GM19099 (cell line): ENCODE data around the gene EML6.

Experiments used
- POLR2A ChIP-seq: IDR thresholded peaks from 3 replicates; pipeline ENCODE4 v1.6.1; 2011; ENCODE audit warnings: low read depth; ENCODE audit not compliant: insufficient read length; ENCODE audit errors: extremely low read depth

The EML6 gene

GRCh38 chr2:54838585-54839035, 115.1 kb downstream of the EML6 start:
- no peak for TF ChIP-seq POLR2A

DNA sequence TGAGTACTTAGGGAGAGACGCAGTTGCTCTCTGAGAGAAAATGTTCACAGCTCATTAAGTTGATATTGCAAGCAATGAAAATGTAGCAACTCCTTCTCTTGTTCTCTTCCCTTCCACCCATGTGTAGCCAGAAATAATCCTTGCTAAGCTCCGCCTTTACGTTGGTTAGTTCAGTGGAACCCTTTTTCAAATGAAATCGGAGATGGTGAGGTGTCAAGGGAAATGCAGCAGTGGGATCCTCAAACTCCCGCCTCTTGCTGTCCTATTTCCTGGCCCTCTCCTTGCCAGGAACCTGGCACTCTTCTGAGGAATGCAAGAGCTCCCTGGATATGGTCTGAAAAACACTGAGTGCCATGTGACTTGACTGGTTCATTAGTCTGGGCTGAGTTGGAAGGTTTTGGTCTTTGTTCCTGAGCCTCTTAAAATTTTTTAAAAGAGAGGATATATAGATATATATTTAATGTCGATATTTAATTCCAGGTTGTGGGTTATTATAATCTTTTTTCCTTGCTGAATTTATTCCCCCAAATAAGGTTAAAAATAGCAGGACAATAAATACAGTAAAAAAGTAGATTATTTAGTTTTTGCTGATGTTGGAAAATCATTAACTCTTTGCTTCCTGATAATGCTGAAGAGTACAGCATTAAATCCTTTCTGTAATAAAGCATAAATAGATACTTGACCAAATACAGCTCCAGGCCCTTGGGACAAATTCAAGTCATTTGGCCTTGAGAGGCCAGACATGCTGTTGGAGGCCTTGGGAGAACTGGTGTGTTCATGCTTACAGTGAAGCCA, 116.2 kb downstream of the EML6 start:
- no peak for TF ChIP-seq POLR2A

DNA sequence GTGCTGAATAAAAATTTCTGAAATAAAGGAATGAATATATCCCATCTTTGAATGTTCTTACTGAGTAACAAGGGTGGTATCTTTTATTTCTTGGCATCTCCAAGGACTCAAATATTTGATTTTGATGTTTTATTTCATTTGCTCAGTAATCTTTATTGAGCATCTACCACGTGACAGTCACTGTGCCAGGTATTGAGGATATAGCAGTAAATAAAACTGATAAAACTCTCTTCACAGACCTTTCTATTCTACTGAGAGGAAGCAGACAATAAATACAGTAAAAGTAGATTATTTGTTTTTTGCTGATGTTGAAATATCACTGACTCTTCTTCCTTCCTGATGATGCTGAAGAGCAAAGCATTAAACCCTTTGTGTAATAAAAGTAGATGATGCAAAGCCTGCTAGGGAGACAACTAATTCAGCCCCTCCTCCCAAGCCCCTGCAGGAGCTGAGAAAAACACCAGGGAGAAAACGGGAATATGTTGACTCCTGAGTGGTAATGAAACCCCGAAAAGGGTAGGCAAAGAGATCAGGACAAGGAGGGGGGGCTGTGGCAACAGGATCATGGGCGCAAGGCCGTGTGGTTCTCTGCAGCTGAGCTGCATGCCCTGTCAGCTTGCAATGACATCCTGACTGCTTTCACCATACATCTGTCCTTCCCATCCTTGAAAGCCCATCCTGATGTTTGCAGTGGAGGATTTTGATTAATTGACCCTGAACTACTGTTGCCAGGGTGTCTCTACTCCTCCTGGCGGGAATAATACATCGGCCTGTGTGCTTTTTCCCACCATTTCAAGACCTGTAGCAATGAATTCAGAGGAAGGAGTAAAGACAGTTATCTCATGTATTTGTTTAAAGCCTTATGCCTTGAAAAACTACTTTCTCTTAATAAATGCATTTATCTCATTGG, 117.4 kb downstream of the EML6 start:
- TF ChIP-seq POLR2A = no peak

GRCh38 chr2:54845094-54845493, 121.6 kb downstream of the EML6 start:
- TF ChIP-seq POLR2A = no peak

GRCh38 chr2:54845514-54845913, 122.1 kb downstream of the EML6 start:
- TF ChIP-seq POLR2A = no peak

DNA sequence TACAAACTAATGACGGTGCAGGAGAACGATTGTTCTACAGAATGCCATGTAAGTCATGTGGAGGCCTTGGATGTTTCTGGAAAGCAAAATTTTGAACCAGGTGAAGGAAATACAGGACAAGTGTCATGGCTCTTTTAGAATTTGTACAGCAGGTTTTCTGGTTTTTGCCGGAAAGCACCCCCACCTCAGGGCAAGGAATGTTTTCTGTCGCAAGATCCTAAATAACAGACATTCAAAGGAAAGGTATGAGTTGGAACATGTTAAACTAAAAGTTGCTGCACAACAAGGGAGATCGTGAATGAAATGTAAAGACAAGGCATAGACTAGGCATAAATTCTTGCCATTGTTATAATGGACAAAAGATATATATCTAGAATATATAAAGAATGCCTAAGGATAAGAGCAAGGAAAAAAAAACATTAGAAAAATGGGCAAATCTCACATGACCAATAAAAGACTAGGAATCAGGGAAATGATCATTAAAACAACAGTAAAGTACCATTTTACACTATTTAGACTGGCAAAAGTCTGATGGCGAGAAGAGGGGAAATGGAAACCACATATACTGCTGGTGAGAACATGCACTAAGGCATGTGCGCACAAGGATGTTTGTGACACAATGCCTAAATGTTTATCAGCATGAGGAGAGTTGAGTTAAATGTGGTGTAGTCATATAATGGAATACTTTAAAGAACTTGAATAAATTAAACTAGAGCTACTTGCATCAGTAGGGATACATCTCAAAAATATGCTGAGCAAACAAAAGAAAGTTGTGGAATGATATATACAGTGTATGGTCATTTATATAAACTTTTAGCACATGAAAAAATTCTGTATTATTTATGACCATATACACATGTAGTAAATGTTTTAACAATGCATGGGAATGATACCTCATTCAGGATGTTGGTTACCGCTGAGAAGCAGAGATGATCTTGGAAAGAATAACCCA, 127.0 kb downstream of the EML6 start:
- no peak for TF ChIP-seq POLR2A

GRCh38 chr2:54853616-54854310, 130.3 kb downstream of the EML6 start:
- TF ChIP-seq POLR2A = no peak

- no peak for TF ChIP-seq POLR2A
Measured at GRCh38 chr2:54855434-54855833, 132.0 kb downstream of the EML6 start.

DNA sequence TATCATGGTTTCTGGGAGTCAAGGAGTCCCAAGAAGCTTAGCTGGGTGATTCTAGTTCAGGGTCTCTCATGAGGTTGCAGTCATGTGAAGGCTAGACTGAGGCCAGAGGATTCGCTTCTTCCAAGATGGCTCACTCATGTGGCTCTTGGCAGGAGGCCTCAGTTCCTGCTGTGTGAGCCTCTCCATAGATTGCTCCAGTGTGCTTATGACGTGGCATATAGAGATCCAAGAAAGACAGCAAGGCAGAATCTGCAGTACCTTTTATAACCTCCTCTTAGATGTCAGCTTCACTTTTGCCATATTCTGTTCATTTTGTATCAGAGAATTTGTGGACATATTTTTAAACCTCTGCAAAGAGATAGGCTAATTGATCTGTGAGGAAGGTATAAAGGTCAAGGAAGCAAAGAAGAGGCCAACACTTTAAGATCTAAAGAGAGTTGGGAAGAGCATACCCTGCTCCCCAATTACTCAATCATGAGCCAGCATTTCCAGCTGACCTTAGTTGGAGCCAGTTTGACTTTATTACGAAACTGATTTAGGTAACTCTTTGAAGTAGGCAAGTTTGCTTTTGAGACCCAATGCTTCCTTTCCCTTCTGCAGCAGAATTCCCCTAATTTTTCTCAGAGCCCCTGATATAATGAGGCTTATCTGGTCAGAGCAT, 134.7 kb downstream of the EML6 start:
- TF ChIP-seq POLR2A = no peak

GRCh38 chr2:54859416-54859815, 136.0 kb downstream of the EML6 start:
- no peak for TF ChIP-seq POLR2A

GRCh38 chr2:54859997-54860701, 136.7 kb downstream of the EML6 start:
- no peak for TF ChIP-seq POLR2A

- TF ChIP-seq POLR2A = no peak
Measured at GRCh38 chr2:54862229-54862628, 138.8 kb downstream of the EML6 start.

GRCh38 chr2:54862742-54863141, 139.3 kb downstream of the EML6 start:
- TF ChIP-seq POLR2A = no peak
